Panc1 (cell line): Measurements from ENCODE around the gene FBXW4. TPM values are rescaled to one million over a fixed set of nuclear protein-coding genes. Genes with fewer than 3 reads are reported as not detected.

ENCODE experiments used
- ATAC-seq: fragments of 200-7000 bp; cut with Tn5 transposase; 2 replicates; pipeline ENCODE4 v1.9.1; 2020; ENCODE audit warnings: mild to moderate bottlenecking, moderate library complexity
- BruUV-seq: library from RNA; stranded (reverse); fragments of 400-500 nt; replicated peaks from 2 replicates; lab custom pipeline; 2021; lab: Mats Ljungman, UMichigan
- CTCF ChIA-PET: fragments of 300-600 bp; sonication (Branson Sonifier 250); formaldehyde crosslinking; loops from one replicate; lab custom pipeline; 2022; ENCODE audit warnings: antibody characterized with exemption; lab: Charles Lee
- POLR2A ChIA-PET: fragments of 300-600 bp; sonication (Branson Sonifier 250); formaldehyde crosslinking; loops from one replicate; lab custom pipeline; 2022; ENCODE audit warnings: antibody characterized with exemption; lab: Charles Lee
- DNase-seq: peaks from one replicate; pipeline ENCODE4 v3.0.0-alpha.2; 2010; ENCODE audit warnings: low read depth, low spot score
- H3K27ac ChIP-seq: 2 replicates; pipeline ENCODE4 v1.5.1; 2011; ENCODE audit warnings: mild to moderate bottlenecking, low read length, inconsistent platforms
- H3K27me3 ChIP-seq: fragments of 200-500 bp; sonication (Bioruptor generic); 2 replicates; pipeline ENCODE4 v1.6.0; 2014; ENCODE audit warnings: low read length, inconsistent platforms; ENCODE audit not compliant: control insufficient read depth, insufficient read depth
- H3K36me3 ChIP-seq: fragments of 200-500 bp; sonication (Bioruptor generic); 2 replicates; pipeline ENCODE4 v1.5.1; 2014; ENCODE audit warnings: inconsistent platforms, mild to moderate bottlenecking, low read length, moderate library complexity; ENCODE audit not compliant: control insufficient read depth, insufficient read depth
- H3K4me1 ChIP-seq: 2 replicates; pipeline ENCODE4 v1.5.1; 2011; ENCODE audit warnings: inconsistent platforms, mild to moderate bottlenecking, low read length, moderate library complexity; ENCODE audit not compliant: control insufficient read depth, insufficient read depth
- H3K4me3 ChIP-seq, 2 experiments: 2 replicates each; pipeline ENCODE4 v1.5.1; 2011 to 2012; ENCODE audit warnings: low read depth in 2 of 2, low read length in 2 of 2, mild to moderate bottlenecking in 2 of 2, inconsistent platforms in 1 of 2, moderate library complexity in 1 of 2
- H3K9me3 ChIP-seq: fragments of 200-500 bp; sonication (Bioruptor generic); 2 replicates; pipeline ENCODE4 v1.5.1; 2014; ENCODE audit warnings: low read depth, mild to moderate bottlenecking, inconsistent platforms, low read length, moderate library complexity; ENCODE audit not compliant: control insufficient read depth, insufficient read depth
- CTCF ChIP-seq: fragments of 450-650 bp; IDR thresholded peaks from 2 replicates; pipeline ENCODE4 v1.5.1; 2017; ENCODE audit warnings: mild to moderate bottlenecking
- POLR2AphosphoS5 ChIP-seq: IDR thresholded peaks from 2 replicates; pipeline ENCODE4 v1.6.1; 2012; ENCODE audit warnings: mild to moderate bottlenecking, low read depth, low read length, moderate library complexity
- REST ChIP-seq, 2 experiments: IDR thresholded peaks; 2 replicates each; pipeline ENCODE4 v1.6.1; 2011 to 2012; ENCODE audit warnings: low read depth in 2 of 2, control low read depth in 1 of 2, low read length in 1 of 2, mild to moderate bottlenecking in 1 of 2, moderate library complexity in 1 of 2; ENCODE audit not compliant: insufficient read depth in 1 of 2
- SIN3A ChIP-seq: IDR thresholded peaks from 2 replicates; pipeline ENCODE4 v1.6.1; 2012; ENCODE audit warnings: low read depth, mild to moderate bottlenecking, low read length, moderate library complexity, borderline replicate concordance; ENCODE audit not compliant: insufficient read depth
- TCF7L2 ChIP-seq: IDR thresholded peaks from 2 replicates; pipeline ENCODE4 v1.6.1; 2011; ENCODE audit warnings: mild to moderate bottlenecking, low read depth, low read length, inconsistent platforms
- in situ Hi-C: cut with HindIII; loops from 2 replicates; pipeline ENCODE4 v1.10.0; 2016; ENCODE audit warnings: low sequenced_read_pairs, low pct_unique_long_range_greater_than_20kb
- intact Hi-C: fragments of 100-400 bp; cut with micrococcal nuclease; formaldehyde crosslinking; loops from one replicate; pipeline ENCODE4 v1.10.0; 2022; ENCODE audit not compliant: unreplicated experiment
- total RNA-seq: library from RNA; stranded (reverse); gene quantifications from one replicate; pipeline ENCODE4 v1.2.1, GENCODE V29; 2021; ENCODE audit not compliant: unreplicated experiment

Gene FBXW4
- total RNA-seq, 1 experiment from 2014 or later: 61.5 TPM

GRCh38 chr10:101612086-101612485, 82.9 kb downstream of the FBXW4 start:
- Histone ChIP-seq H3K27me3 (no peaks in the 10 kb centered on the region), H3K4me3 (no peak overlapping the region), H3K27ac (no peak overlapping the region), H3K36me3 (no peaks in the 10 kb centered on the region), H3K4me1 (no peaks in the 10 kb centered on the region), H3K9me3 (no peaks in the 10 kb centered on the region)
- no TSS peak for BruUV-seq
- intact Hi-C loops: no loop called here
- in situ Hi-C loops: no loop called here
- TF ChIP-seq SIN3A (no peak), REST (IDR thresholded peaks at IDR 0.05; ENCODE audit: insufficient read depth in 1 of 2, low read depth in 2 of 2, low read length in 1 of 2) (no peak), TCF7L2 (no peak), CTCF (no peak), POLR2AphosphoS5 (no peak)
- ChIA-PET POLR2A (no interaction called here), CTCF (no interaction called here)
- DNase-seq: no peak
- ATAC-seq: no peak

GRCh38 chr10:101611096-101611905, 83.7 kb downstream of the FBXW4 start:
- intact Hi-C loops: no loop called here
- no peaks in the 10 kb centered on the region for H3K4me1 ChIP-seq
- H3K36me3 ChIP-seq: no peaks in the 10 kb centered on the region
- ATAC-seq (peak; percentile 11; the same call in 1 of the 2 replicates), DNase-seq (no peak)
- in situ Hi-C loops: no loop called here
- no peak overlapping the region for H3K4me3 ChIP-seq
- TF ChIP-seq CTCF: no peak
- TF ChIP-seq SIN3A: no peak
- TF ChIP-seq REST (IDR thresholded peaks at IDR 0.05; ENCODE audit: insufficient read depth in 1 of 2, low read depth in 2 of 2, low read length in 1 of 2): no peak
- TF ChIP-seq TCF7L2: no peak
- no peak for TF ChIP-seq POLR2AphosphoS5
- no peaks in the 10 kb centered on the region for H3K9me3 ChIP-seq
- POLR2A ChIA-PET: interaction anchor here (0.6 kb wide), 1 partner anchor 83 kb away, joined by 3 read pairs; no protein-coding TSS in a partner anchor
- CTCF ChIA-PET: interaction anchor here (0.6 kb wide), 1 partner anchor 159 kb away, joined by 3 read pairs; no protein-coding TSS in a partner anchor
- no TSS peak for BruUV-seq
- H3K27me3 ChIP-seq: no peaks in the 10 kb centered on the region
- H3K27ac ChIP-seq: no peak overlapping the region
